IgD-negative memory B cell (primary cell): ENCODE measurements around the gene DHX38. TPM values are rescaled to one million over a fixed set of nuclear protein-coding genes. Genes with fewer than 3 reads are reported as not detected.

ENCODE experiments used
- H3K27ac Mint-ChIP-seq, 3 donors: one replicate each; pipeline ENCODE4 v1.8.0; 2020 to 2022; ENCODE audit warnings: mild to moderate bottlenecking in 3 of 3, mixed read lengths in 3 of 3, moderate library complexity in 1 of 3
- H3K27me3 Mint-ChIP-seq: one replicate; pipeline ENCODE4 v1.8.0; 2021; ENCODE audit warnings: mixed read lengths
- H3K36me3 Mint-ChIP-seq: one replicate; pipeline ENCODE4 v1.8.0; 2020; ENCODE audit warnings: mild to moderate bottlenecking, mixed read lengths
- H3K4me1 Mint-ChIP-seq, 3 donors: one replicate each; pipeline ENCODE4 v1.8.0; 2020 to 2022; ENCODE audit warnings: mixed read lengths in 3 of 3, mild to moderate bottlenecking in 1 of 3
- H3K4me3 Mint-ChIP-seq, 4 donors: one replicate each; pipeline ENCODE4 v1.8.0; 2020 to 2022; ENCODE audit warnings: mild to moderate bottlenecking in 4 of 4, mixed read lengths in 4 of 4, moderate library complexity in 3 of 4
- H3K9me3 Mint-ChIP-seq, 3 donors: one replicate each; pipeline ENCODE4 v1.8.0; 2020 to 2021; ENCODE audit warnings: mixed read lengths in 3 of 3, mild to moderate bottlenecking in 1 of 3
- polyA plus RNA-seq: library from polyadenylated mRNA; unstranded; fragments of 300-500 nt; fragmentation: Illumina TruSeq; gene quantifications from one replicate; pipeline ENCODE4 v1.2.3, GENCODE V29; 2021

DHX38 gene
- polyA plus RNA-seq, 1 donor from 2014 or later: 29.9 TPM

DNA sequence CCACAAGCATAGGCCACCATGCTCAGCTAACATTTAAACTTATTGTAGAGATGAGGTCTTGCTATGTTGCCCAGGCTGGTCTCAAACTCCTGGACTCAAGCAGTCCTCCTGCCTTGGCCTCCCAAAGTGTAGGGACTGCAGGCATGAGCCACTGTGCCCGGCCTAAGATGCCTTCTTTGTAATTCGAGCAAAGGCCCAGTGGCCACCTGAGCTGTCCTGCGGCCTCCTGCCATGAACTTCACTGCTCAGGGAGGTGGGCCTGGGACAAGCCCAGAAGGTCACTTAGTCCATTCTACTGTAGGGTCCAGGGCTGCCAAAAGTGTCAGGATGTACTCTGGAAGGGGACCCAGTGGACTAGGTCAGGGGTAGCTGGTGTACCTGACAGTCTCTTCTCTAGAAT, 30.5 kb downstream of the DHX38 start:
- H3K27me3 Mint-ChIP-seq: no peaks in the 10 kb centered on the region
- H3K9me3 Mint-ChIP-seq: no peaks in the 10 kb centered on the region
- H3K4me3 Mint-ChIP-seq: no peak overlapping the region
- peaks cover 2% of the 10 kb centered on the region for H3K36me3 Mint-ChIP-seq
- peaks cover 0 to 3% (median 0%) of the 10 kb centered on the region in 3 donors for H3K4me1 Mint-ChIP-seq
- H3K27ac Mint-ChIP-seq: no peak overlapping the region

DNA sequence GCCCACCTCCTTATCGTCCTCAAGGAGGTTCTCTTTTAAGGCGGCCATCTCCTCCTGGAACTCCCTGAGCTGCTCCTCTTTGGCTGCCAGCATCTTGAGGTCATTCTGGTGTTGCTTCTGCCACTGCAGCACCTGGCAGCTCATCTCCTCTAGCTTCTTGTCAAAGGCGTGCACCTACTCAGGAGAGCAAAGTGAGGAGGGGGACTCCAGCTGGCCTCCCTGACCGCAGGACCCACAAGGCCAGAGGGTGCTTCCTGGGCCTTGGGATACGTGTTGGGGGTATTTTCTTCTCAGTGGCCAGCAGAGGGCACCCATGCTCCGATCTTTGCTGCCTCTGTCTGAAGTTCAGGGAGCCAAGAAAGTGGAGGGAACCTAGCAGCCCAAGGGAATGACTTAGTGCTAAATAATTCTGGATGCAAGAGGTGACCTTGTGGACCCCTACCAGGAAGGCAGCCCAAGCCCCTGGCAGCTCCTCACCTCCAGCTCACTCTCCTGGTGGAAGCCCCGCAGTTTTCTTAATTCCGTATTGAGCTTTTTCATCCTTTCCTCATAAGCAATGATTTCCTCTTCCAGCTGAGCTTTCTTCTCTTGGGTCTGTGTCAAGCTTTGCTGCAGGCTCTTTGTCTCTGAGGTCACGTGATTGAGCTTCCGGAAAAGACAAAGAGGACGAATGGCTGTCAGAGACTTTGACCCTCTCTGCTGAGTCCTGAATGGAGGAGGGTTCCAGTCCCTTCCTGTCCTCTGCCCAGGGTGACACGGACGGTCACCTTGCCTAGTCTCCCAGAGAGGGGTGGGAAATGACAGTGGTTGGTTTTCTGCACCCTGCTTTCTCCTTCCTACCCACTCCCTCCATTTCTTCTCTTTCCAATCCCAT, 31.4 kb downstream of the DHX38 start:
- H3K27me3 Mint-ChIP-seq: no peaks in the 10 kb centered on the region
- no peak overlapping the region for H3K4me3 Mint-ChIP-seq
- H3K27ac Mint-ChIP-seq: peak overlapping the region in 2 of 3 donors; percentile 39 to 53

DNA sequence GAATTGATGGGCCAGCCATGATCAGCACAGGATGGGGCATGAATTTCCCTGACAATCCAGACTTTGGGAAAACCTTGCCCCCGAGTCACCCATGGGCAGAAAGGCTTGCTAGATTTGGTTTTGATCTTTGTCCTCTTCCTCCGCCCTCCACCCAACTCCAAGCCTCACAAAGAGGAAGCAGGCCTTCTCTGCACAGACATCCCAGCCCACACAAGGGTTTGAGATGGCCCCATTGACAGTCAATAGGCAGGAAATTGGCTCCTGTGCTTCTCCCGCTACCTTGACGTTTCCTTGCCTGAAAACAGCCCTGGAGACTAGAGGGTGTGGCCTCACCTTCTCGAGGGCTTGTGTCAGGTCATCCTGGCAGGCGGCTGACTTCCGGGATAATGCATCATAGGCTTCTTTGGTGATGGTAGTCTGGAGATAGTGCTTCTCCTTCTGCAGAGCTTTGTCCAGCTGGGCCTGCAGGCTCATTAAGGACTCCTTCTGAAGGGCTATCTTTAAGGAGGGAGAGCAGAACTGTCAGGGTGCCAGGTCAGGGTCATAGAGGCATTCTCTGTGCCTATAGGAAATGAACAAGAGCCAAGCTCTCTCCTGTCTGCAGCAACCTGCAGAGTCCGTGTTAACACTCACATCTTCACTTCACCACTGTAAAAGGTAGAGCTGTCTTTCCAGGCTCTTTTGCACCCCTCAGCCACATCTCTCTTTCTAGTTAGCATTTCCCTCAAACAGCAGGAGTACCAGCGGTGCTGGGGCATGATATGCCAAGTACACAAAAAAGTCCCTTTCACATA, 32.2 kb downstream of the DHX38 start:
- H3K9me3 Mint-ChIP-seq: no peaks in the 10 kb centered on the region
- peak overlapping the region in 1 of 3 donors; percentile 53 for H3K27ac Mint-ChIP-seq
- H3K4me3 Mint-ChIP-seq: no peak overlapping the region
- no peaks in the 10 kb centered on the region for H3K27me3 Mint-ChIP-seq
- H3K36me3 Mint-ChIP-seq: peaks cover 2% of the 10 kb centered on the region
- H3K4me1 Mint-ChIP-seq: peaks cover 0 to 3% (median 0%) of the 10 kb centered on the region in 3 donors

More for the DNA sequence above, 31.4 kb downstream of the DHX38 start:
- Mint-ChIP-seq H3K4me1 (peaks cover 0 to 3% (median 0%) of the 10 kb centered on the region in 3 donors), H3K9me3 (no peaks in the 10 kb centered on the region), H3K36me3 (peaks cover 2% of the 10 kb centered on the region)

DNA sequence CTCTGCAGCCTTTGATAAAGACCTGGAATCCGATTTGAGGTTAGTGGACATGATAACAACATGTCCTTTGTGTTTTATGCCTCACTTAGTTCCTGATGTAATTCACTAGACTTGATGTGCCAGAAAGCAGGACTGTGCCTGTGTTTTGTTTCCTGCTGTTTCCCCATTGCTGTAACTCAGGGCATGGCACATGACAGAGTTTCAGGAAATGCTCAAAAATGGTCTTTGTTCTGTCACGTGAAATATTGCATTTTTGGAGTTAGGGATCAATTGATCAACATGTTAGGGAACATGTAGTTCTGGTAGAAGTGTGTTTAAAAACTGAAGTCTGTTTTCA, 32.8 kb downstream of the DHX38 start:
- peaks cover 2% of the 10 kb centered on the region for H3K36me3 Mint-ChIP-seq
- H3K4me3 Mint-ChIP-seq: no peak overlapping the region
- no peaks in the 10 kb centered on the region for H3K9me3 Mint-ChIP-seq
- no peaks in the 10 kb centered on the region for H3K27me3 Mint-ChIP-seq
- peaks cover 0 to 3% (median 0%) of the 10 kb centered on the region in 3 donors for H3K4me1 Mint-ChIP-seq
- no peak overlapping the region for H3K27ac Mint-ChIP-seq

DNA sequence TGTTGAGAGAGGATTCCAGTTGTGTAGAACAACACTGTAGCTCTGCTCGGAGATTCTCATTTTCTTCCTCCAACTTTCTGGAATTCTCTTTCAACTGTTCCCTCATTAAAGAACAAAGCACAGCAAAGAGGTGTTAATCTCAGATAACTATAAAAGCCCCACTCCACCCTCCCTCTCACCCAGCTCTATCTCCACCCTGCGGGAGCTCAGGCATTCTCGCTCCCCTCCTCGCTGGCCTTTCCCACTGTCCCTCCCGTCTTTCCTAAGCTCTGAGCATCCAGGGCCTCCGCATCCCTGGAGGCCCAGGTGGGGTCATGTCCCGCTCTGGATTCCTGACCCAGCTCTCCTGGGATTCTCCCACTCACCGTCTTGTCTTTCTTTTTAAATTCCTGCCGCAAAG, 35.1 kb downstream of the DHX38 start:
- H3K27ac Mint-ChIP-seq: no peak overlapping the region
- H3K4me3 Mint-ChIP-seq: no peak overlapping the region
- H3K27me3 Mint-ChIP-seq: no peaks in the 10 kb centered on the region
- H3K4me1 Mint-ChIP-seq: peaks cover 0 to 3% (median 0%) of the 10 kb centered on the region in 3 donors
- H3K9me3 Mint-ChIP-seq: no peaks in the 10 kb centered on the region
- H3K36me3 Mint-ChIP-seq: peaks cover 2% of the 10 kb centered on the region

DNA sequence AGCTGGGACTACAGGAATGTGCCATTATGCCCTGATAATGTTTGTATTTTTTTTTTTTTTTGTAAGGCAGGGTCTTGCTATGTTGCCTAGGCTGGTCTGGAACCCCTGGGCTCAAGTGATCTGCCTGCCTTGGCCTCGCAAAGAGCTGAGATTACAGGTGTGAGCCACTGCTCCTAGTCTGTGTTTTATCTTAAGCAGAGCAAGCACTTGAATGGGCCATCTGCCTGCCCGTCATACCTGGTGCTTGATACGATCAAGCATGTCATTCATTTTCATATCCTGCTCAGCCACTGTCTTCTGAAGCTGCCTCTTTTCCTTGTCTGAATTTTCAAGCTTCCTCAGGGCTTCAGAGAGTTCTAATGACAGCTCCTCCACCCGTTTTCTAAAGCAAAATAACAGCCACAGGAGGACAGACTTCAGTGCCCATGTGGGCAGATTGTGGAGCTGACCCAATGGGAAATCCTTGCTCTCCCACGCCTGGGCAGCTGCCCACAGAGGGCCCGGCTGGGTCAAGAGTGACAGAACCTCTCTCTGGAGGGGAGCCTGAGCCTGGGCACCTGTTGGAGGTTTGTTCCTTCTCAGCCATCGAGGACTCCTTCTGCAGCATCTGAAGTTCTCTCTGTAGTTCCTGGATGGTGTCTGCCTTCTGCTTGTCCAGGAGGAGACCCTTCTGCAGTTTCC, 36.5 kb downstream of the DHX38 start:
- H3K4me1 Mint-ChIP-seq: peaks cover 0 to 3% (median 0%) of the 10 kb centered on the region in 3 donors
- no peak overlapping the region for H3K4me3 Mint-ChIP-seq
- no peaks in the 10 kb centered on the region for H3K27me3 Mint-ChIP-seq
- no peaks in the 10 kb centered on the region for H3K9me3 Mint-ChIP-seq
- H3K27ac Mint-ChIP-seq: no peak overlapping the region
- peaks cover 2% of the 10 kb centered on the region for H3K36me3 Mint-ChIP-seq

DNA sequence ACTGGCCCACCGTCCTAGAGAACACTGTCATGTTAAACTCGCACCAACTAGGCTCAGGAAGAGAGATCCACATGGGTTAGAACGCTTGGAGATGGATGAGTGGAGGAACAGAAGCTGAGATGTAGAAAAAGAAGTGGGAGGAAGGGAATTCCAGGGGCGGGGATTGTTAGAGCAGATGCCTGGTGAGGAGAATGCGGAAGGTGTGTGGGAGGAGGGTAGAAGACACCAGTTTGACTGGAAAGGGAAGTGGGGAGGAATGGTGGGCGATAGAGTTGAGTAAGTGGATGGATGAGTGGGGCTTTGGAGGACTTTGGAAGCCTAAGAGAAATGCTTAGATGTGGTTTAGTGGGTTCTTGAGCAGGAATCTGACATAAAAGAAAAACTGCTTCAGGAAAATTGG, 37.4 kb downstream of the DHX38 start:
- H3K4me1 Mint-ChIP-seq: no peaks in the 10 kb centered on the region
- no peaks in the 10 kb centered on the region for H3K27me3 Mint-ChIP-seq
- H3K27ac Mint-ChIP-seq: no peak overlapping the region
- no peak overlapping the region for H3K4me3 Mint-ChIP-seq
- H3K9me3 Mint-ChIP-seq: no peaks in the 10 kb centered on the region
- peaks cover 2% of the 10 kb centered on the region for H3K36me3 Mint-ChIP-seq

DNA sequence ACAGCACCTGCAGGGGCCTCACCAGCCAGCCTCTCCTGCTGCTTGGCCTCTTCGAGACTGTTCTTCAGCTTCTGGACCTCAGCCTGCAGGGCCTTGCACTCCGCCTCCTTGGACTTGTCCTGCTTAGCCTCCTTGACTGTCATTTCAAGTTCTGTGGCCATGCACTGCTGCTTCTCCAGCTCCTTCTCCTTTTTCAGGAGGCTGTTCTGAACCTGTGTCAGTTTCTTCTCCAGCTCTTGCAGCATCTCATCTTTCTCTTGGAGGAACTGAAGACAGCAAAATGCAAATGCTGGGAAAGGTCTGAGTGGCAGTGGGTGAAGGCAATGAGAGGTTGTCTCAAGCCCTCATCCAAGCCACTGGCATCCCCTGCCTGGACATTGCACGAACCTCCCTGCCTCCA, 39.1 kb downstream of the DHX38 start:
- Mint-ChIP-seq H3K4me3 (no peak overlapping the region), H3K27ac (peak overlapping the region in 1 of 3 donors; percentile 82), H3K36me3 (peaks cover 2% of the 10 kb centered on the region), H3K4me1 (no peaks in the 10 kb centered on the region), H3K27me3 (peaks cover 1% of the 10 kb centered on the region), H3K9me3 (no peaks in the 10 kb centered on the region)

DNA sequence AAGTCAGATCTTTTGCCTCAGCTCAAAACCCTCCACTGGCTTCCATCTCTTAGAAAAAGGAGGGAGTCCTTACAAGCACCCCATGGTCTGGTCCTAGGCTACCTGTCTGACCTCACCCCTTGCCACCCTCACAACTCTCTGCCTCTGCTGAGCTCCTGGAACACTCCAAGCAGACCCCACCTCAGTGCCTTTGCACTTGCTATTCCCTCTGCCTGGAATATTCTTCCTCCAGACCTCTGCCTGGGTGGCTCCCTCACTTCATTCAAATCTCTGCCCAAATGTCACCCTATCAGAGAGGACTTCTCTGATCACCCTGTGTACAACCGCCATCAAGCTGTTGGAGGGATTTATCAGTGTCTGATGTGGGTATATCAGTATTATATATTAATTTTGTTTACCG, 40.9 kb downstream of the DHX38 start:
- Mint-ChIP-seq H3K4me3 (no peak overlapping the region), H3K36me3 (no peaks in the 10 kb centered on the region), H3K4me1 (no peaks in the 10 kb centered on the region), H3K27ac (peak overlapping the region in 1 of 3 donors; percentile 50), H3K9me3 (no peaks in the 10 kb centered on the region), H3K27me3 (peaks cover 1% of the 10 kb centered on the region)

DNA sequence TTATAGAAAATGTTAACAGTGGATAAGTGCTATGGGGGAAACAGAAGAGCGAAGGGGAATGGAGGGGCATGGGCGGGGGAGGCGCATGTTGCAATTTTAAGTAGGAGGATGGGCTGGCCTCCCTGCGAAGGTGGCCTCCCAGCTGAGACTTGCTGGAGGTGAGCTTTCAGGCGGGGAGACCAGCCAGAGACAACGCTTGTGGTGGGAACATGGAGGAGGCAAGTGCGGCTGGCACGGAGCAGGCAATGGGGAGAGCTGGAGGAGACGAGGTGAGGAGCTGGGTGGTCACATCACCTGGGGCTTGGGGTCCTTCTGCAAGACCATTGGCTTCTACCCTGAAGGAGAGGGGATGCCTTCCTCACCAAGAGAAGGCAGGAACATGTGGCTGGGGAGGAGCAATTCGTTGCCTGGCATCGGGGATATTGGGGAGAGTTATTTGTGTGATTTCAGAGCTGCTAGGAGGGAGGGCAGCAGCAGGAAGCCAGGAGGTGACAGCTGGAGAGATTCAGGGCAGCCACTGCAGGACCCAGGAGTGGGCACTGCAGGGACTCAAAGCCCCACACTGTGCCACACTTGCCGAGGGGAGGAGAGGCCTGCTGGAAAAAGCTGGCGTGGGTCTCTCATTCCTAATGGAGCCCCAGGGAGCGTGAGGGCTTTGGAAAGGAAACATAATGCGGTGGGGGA, 43.9 kb downstream of the DHX38 start:
- Mint-ChIP-seq H3K4me3 (no peak overlapping the region), H3K36me3 (no peaks in the 10 kb centered on the region), H3K4me1 (no peaks in the 10 kb centered on the region), H3K27me3 (peaks cover 1% of the 10 kb centered on the region), H3K27ac (no peak overlapping the region), H3K9me3 (no peaks in the 10 kb centered on the region)

DNA sequence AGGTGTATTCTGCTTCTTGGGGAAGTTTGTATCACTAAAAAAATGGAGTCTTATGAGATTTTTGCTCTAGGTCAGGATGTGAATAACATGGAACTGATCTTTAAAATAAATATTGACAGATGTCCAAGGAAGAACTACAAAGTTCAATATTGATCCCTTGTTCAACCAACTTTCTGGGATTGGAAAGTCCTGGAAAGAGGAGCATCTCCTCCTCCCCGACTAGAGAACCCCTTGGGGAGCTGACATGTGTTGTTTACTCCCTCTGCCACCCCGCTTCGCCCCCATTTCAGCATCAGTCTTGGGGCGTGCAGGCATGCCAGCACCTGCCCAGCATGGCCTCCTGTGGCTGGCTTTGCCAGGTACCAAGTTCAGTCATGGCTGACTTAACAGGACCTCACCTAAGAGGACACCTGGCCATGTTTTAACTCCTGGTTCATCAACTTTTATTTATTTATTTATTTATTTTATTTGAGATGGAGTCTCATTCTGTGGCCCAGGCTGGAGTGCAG, 44.5 kb downstream of the DHX38 start:
- no peaks in the 10 kb centered on the region for H3K36me3 Mint-ChIP-seq
- no peak overlapping the region for H3K27ac Mint-ChIP-seq
- no peak overlapping the region for H3K4me3 Mint-ChIP-seq
- H3K9me3 Mint-ChIP-seq: peaks cover 0 to 2% (median 0%) of the 10 kb centered on the region in 3 donors
- H3K4me1 Mint-ChIP-seq: no peaks in the 10 kb centered on the region
- H3K27me3 Mint-ChIP-seq: peaks cover 1% of the 10 kb centered on the region

DNA sequence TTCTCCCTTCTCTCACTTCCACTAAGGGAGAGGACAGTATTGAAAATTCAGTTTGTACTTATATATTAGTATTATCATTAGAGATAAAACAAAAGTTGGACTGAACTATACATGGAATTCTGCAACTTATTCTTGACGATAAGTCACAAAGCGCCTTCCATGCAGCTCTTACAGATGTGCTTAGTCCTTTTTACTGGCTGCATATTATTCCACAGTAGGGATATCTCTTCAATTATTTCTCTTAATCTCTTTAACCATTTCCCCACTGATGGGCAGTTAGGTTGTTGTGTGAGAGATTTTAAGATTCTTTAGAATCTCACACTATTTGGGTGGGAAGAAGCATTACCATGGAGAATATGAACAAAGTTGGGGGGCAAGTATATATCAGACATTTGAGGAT, 46.3 kb downstream of the DHX38 start:
- no peaks in the 10 kb centered on the region for H3K4me1 Mint-ChIP-seq
- peaks cover 1% of the 10 kb centered on the region for H3K27me3 Mint-ChIP-seq
- H3K9me3 Mint-ChIP-seq: peaks cover 0 to 3% (median 0%) of the 10 kb centered on the region in 3 donors
- H3K4me3 Mint-ChIP-seq: no peak overlapping the region
- no peak overlapping the region for H3K27ac Mint-ChIP-seq
- H3K36me3 Mint-ChIP-seq: no peaks in the 10 kb centered on the region

DNA sequence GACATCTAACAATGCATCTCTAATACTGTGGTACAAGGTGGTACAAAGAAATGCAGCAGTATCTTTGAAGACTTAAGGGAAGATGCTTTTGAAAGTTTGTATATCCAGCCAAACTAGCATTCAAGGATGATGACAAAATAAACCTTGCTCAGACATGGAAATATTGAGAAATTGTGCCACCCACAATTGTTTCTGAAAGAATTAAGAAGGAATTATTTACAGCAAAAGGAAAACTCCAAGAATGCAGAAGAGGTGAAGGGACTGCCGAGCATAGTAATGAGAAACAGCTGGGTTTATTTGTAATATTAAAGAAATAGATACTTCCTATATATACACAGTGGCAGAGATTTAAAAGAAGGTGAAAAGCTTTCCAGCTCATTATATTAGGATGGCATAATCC, 48.8 kb downstream of the DHX38 start:
- Mint-ChIP-seq H3K9me3 (peaks cover 0 to 6% (median 0%) of the 10 kb centered on the region in 3 donors), H3K27ac (no peak overlapping the region), H3K4me3 (no peak overlapping the region), H3K36me3 (peaks cover 3% of the 10 kb centered on the region), H3K4me1 (no peaks in the 10 kb centered on the region), H3K27me3 (peaks cover 1% of the 10 kb centered on the region)

DNA sequence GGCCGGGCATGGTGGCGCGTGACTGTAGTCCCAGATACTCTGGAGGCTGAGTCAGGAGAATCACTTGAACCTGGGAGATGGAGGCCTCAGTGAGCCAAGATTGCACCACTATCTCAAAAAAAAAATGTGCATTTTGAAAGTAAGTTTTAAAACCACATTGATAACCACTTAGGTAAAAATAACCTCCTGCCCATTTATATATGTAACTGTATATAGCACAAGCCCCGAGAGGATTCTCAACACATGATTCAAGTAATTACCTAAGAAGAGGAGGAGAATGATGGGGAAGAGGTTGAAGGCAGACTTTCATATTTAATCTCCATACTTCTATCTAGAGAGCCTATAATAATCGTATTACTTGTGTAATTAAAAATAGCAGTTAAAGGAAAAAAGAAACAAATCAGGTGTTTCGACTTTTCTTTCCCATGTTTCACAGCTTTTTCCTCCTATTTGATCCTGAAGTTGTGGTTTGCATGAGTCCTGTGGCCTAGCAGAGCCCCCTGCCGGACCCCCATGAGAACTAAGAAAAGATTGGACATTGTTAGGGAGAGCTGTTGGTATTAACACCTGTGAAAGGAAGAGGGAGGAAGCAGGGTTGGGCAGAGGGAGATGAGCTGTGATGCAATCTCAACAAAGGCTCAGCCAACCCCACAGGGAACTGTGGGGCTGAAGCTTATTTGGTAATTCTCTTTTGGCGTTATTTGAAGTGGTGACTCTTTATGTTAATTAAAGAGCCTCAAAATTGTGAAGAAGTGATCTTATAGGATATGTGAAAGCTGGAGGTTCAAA, 56.2 kb downstream of the DHX38 start:
- Mint-ChIP-seq H3K27me3 (no peaks in the 10 kb centered on the region), H3K4me1 (peaks cover 0 to 3% (median 2%) of the 10 kb centered on the region in 3 donors), H3K27ac (no peak overlapping the region), H3K36me3 (peaks cover 3% of the 10 kb centered on the region), H3K4me3 (no peak overlapping the region), H3K9me3 (peaks cover 0 to 6% (median 0%) of the 10 kb centered on the region in 3 donors)
